Measurements from ENCODE around the gene BORA. TPM values are rescaled to one million over a fixed set of nuclear protein-coding genes. Genes with fewer than 3 reads are reported as not detected.

Gene BORA
- total RNA-seq, 4 donors from 2014 or later = 1.1 to 6.0 (median 2.9) TPM

GRCh38 chr13:72692884-72693514 lies 34.7 kb upstream of the BORA start:
- no peak overlapping the region for H3K4me3 ChIP-seq (ENCODE audit: low read depth, poor library complexity, severe bottlenecking)
- DNase-seq (ENCODE audit: low spot score in 2 of 2) = no peak
- WGBS, 2 donors = 61 to 75% methylated on average over 5 of the region's 5 CpGs
- TF ChIP-seq CTCF (IDR thresholded peaks at IDR 0.05) = no peak
- no peak for TF ChIP-seq POLR2A (IDR thresholded peaks at IDR 0.05)
- intact Hi-C loops (cut with DNase I; ENCODE audit: low total_unique reads) = no loop called here

- TF ChIP-seq POLR2A (IDR thresholded peaks at IDR 0.05) (no peak), CTCF (IDR thresholded peaks at IDR 0.05) (no peak)
- intact Hi-C loops (cut with DNase I; ENCODE audit: low total_unique reads) = no loop called here
- DNase-seq (ENCODE audit: low spot score in 2 of 2) = no peak
- 81 to 88% methylated on average over 5 of the region's 5 CpGs for WGBS, 2 donors
- H3K4me3 ChIP-seq (ENCODE audit: low read depth, poor library complexity, severe bottlenecking) = no peak overlapping the region
These were observed 33.9 kb upstream of the BORA start for GRCh38 chr13:72693832-72694231.

- H3K4me3 ChIP-seq (ENCODE audit: low read depth, poor library complexity, severe bottlenecking) = no peak overlapping the region
- intact Hi-C loops (cut with DNase I; ENCODE audit: low total_unique reads) = no loop called here
- WGBS, 2 donors = 60 to 70% methylated on average over 8 of the region's 8 CpGs
- DNase-seq (ENCODE audit: low spot score in 2 of 2) = no peak
- TF ChIP-seq CTCF (IDR thresholded peaks at IDR 0.05) (no peak), POLR2A (IDR thresholded peaks at IDR 0.05) (no peak)
These were observed 33.4 kb upstream of the BORA start for GRCh38 chr13:72694314-72694713.

- 1 to 12% methylated on average over 1 of the region's 1 CpG for WGBS, 2 donors
- intact Hi-C loops (cut with DNase I; ENCODE audit: low total_unique reads) = no loop called here
- H3K4me3 ChIP-seq (ENCODE audit: low read depth, poor library complexity, severe bottlenecking) = no peak overlapping the region
- no peak for TF ChIP-seq POLR2A (IDR thresholded peaks at IDR 0.05)
- TF ChIP-seq CTCF (IDR thresholded peaks at IDR 0.05) = no peak
- DNase-seq (ENCODE audit: low spot score in 2 of 2) = no peak
These were observed 31.1 kb upstream of the BORA start for GRCh38 chr13:72696579-72696978.

GRCh38 chr13:72698164-72698563 lies 29.6 kb upstream of the BORA start:
- TF ChIP-seq CTCF (IDR thresholded peaks at IDR 0.05) = no peak
- no peak for TF ChIP-seq POLR2A (IDR thresholded peaks at IDR 0.05)
- WGBS, 2 donors = 70 to 72% methylated on average over 2 of the region's 2 CpGs
- intact Hi-C loops (cut with DNase I; ENCODE audit: low total_unique reads) = no loop called here
- H3K4me3 ChIP-seq (ENCODE audit: low read depth, poor library complexity, severe bottlenecking) = no peak overlapping the region
- DNase-seq (ENCODE audit: low spot score in 2 of 2) = no peak

GRCh38 chr13:72700509-72700908 lies 27.2 kb upstream of the BORA start:
- TF ChIP-seq POLR2A (IDR thresholded peaks at IDR 0.05) = no peak
- no peak for TF ChIP-seq CTCF (IDR thresholded peaks at IDR 0.05)
- no peak overlapping the region for H3K4me3 ChIP-seq (ENCODE audit: low read depth, poor library complexity, severe bottlenecking)
- DNase-seq (ENCODE audit: low spot score in 2 of 2) = no peak
- intact Hi-C loops (cut with DNase I; ENCODE audit: low total_unique reads) = no loop called here
- whole genome bisulfite sequencing, 2 donors = 48 to 89% methylated on average over 1 of the region's 1 CpG

Data from lower leg skin (tissue), 4 donors.